ENCODE data around the gene PLXDC2. TPM values are rescaled to one million over a fixed set of nuclear protein-coding genes. Genes with fewer than 3 reads are reported as not detected.

The PLXDC2 gene
- total RNA-seq (2021; ENCODE audit: unreplicated experiment) (0.20 TPM), Bru-seq, nascent RNA (percentile 2 among the genes with signal in this experiment), BruChase-seq, experiment 1, labeled RNA remaining after a 6-hour chase (percentile 0 among the genes with signal in this experiment), BruChase-seq, experiment 2, labeled RNA remaining after a 2-hour chase (percentile 0 among the genes with signal in this experiment)
- not detected in 2 replicates for polyA plus RNA-seq (2012)
- long read RNA-seq = 0 reads

DNA sequence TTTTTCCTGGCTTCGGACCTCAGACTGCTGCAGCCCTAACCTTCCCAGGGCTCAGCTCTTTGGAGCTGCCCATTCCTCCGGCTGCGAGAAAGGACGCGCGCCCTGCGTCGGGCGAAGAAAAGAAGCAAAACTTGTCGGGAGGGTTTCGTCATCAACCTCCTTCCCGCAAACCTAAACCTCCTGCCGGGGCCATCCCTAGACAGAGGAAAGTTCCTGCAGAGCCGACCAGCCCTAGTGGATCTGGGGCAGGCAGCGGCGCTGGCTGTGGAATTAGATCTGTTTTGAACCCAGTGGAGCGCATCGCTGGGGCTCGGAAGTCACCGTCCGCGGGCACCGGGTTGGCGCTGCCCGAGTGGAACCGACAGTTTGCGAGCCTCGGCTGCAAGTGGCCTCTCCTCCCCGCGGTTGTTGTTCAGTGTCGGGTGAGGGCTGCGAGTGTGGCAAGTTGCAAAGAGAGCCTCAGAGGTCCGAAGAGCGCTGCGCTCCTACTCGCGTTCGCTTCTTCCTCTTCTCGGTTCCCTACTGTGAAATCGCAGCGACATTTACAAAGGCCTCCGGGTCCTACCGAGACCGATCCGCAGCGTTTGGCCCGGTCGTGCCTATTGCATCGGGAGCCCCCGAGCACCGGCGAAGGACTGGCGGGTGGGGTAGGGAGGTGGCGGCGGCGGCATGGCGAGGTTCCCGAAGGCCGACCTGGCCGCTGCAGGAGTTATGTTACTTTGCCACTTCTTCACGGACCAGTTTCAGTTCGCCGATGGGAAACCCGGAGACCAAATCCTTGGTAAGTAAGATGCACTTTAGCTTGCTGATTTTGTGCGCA, at the start of gene PLXDC2:
PLXDC2 (plus strand) TSS at position 22 of the 820 bp plus-strand sequence.
- Histone ChIP-seq H4K20me1 (ENCODE audit: insufficient read depth) (no peaks in the 10 kb centered on the region), H3K27ac (ENCODE audit: low read depth, low read length) (no peak within 1 kb of the TSS), H3K4me3 (replicated peaks in 1 of 2; ENCODE audit: low read depth in 1 of 2, low read length in 2 of 2) (no peak within 1 kb of the TSS), H3K27me3 (ENCODE audit: insufficient read depth, low read length) (no peaks in the 10 kb centered on the region), H3K9ac (ENCODE audit: low read length) (no peak within 1 kb of the TSS), H3K4me2 (ENCODE audit: low read length) (no peak within 1 kb of the TSS), H2AFZ (ENCODE audit: low read depth, low read length, poor library complexity, severe bottlenecking) (no peak within 1 kb of the TSS), H3K36me3 (ENCODE audit: control insufficient read depth in 1 of 2, insufficient read depth in 2 of 2, low read length in 2 of 2) (no peaks in the 10 kb centered on the region), H3K79me2 (ENCODE audit: insufficient read depth, low read length) (no peaks in the 10 kb centered on the region), H3K9me2 (ENCODE audit: insufficient read depth) (no peaks in the 10 kb centered on the region), H3K4me1 (ENCODE audit: control insufficient read depth in 1 of 2, insufficient read depth in 2 of 2, low read length in 2 of 2) (no peaks in the 10 kb centered on the region), H3K9me3 (ENCODE audit: control insufficient read depth in 1 of 2, insufficient read depth in 1 of 2, low read depth in 1 of 2, low read length in 2 of 2) (no peaks in the 10 kb centered on the region; a peak in 1 of 4 replicates)
- ChIA-PET CTCF (no interaction called here), POLR2A (no interaction called here), RAD21 (ENCODE audit: low non-redundant PET in 1 of 2, low total read pairs in 2 of 2, uncharacterized antibody in 2 of 2, unreplicated experiment in 2 of 2) (no interaction called here)
- DNase-seq (ENCODE audit: low read depth, low spot score) (no peak), ATAC-seq (no peak)
- TF ChIP-seq SP1 (IDR thresholded peaks at IDR 0.05; ENCODE audit: low read depth) = no peak
- TF ChIP-seq EZH2phosphoT487 (IDR thresholded peaks at IDR 0.05; ENCODE audit: borderline replicate concordance) = no peak
- no peak for TF ChIP-seq ZFX (IDR thresholded peaks at IDR 0.05)
- no peak for TF ChIP-seq FOSL1 (IDR thresholded peaks at IDR 0.05; ENCODE audit: low read depth)
- TF ChIP-seq, protein P1, sequence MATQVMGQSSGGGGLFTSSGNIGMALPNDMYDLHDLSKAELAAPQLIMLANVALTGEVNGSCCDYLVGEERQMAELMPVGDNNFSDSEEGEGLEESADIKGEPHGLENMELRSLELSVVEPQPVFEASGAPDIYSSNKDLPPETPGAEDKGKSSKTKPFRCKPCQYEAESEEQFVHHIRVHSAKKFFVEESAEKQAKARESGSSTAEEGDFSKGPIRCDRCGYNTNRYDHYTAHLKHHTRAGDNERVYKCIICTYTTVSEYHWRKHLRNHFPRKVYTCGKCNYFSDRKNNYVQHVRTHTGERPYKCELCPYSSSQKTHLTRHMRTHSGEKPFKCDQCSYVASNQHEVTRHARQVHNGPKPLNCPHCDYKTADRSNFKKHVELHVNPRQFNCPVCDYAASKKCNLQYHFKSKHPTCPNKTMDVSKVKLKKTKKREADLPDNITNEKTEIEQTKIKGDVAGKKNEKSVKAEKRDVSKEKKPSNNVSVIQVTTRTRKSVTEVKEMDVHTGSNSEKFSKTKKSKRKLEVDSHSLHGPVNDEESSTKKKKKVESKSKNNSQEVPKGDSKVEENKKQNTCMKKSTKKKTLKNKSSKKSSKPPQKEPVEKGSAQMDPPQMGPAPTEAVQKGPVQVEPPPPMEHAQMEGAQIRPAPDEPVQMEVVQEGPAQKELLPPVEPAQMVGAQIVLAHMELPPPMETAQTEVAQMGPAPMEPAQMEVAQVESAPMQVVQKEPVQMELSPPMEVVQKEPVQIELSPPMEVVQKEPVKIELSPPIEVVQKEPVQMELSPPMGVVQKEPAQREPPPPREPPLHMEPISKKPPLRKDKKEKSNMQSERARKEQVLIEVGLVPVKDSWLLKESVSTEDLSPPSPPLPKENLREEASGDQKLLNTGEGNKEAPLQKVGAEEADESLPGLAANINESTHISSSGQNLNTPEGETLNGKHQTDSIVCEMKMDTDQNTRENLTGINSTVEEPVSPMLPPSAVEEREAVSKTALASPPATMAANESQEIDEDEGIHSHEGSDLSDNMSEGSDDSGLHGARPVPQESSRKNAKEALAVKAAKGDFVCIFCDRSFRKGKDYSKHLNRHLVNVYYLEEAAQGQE (IDR thresholded peaks at IDR 0.05; ENCODE audit: low read depth) = no peak
- TF ChIP-seq JUND (IDR thresholded peaks at IDR 0.05) = no peak
- TF ChIP-seq TCF7L2 (IDR thresholded peaks at IDR 0.05; ENCODE audit: borderline replicate concordance, extremely low read depth, insufficient read depth, insufficient read length) = no peak
- TF ChIP-seq RAD21 (IDR thresholded peaks at IDR 0.05; ENCODE audit: low read depth) = no peak
- no peak for TF ChIP-seq ELF1 (IDR thresholded peaks at IDR 0.05; ENCODE audit: borderline replicate concordance, low read depth)
- no peak for TF ChIP-seq CEBPB (IDR thresholded peaks at IDR 0.05; ENCODE audit: low read depth)
- no peak for TF ChIP-seq EZH2 (IDR thresholded peaks at IDR 0.05)
- TF ChIP-seq YY1 (IDR thresholded peaks at IDR 0.05; ENCODE audit: extremely low read depth, insufficient replicate concordance, low read depth, low read length) = no peak
- TF ChIP-seq SRF (IDR thresholded peaks at IDR 0.05; ENCODE audit: low read depth) = no peak
- TF ChIP-seq EGR1 (IDR thresholded peaks at IDR 0.05; ENCODE audit: low read depth) = no peak
- TF ChIP-seq, protein P2, sequence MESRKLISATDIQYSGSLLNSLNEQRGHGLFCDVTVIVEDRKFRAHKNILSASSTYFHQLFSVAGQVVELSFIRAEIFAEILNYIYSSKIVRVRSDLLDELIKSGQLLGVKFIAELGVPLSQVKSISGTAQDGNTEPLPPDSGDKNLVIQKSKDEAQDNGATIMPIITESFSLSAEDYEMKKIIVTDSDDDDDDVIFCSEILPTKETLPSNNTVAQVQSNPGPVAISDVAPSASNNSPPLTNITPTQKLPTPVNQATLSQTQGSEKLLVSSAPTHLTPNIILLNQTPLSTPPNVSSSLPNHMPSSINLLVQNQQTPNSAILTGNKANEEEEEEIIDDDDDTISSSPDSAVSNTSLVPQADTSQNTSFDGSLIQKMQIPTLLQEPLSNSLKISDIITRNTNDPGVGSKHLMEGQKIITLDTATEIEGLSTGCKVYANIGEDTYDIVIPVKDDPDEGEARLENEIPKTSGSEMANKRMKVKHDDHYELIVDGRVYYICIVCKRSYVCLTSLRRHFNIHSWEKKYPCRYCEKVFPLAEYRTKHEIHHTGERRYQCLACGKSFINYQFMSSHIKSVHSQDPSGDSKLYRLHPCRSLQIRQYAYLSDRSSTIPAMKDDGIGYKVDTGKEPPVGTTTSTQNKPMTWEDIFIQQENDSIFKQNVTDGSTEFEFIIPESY (IDR thresholded peaks at IDR 0.05; ENCODE audit: extremely low read depth, insufficient replicate concordance, low read length) = no peak
- TF ChIP-seq, protein P3, sequence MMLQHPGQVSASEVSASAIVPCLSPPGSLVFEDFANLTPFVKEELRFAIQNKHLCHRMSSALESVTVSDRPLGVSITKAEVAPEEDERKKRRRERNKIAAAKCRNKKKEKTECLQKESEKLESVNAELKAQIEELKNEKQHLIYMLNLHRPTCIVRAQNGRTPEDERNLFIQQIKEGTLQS (IDR thresholded peaks at IDR 0.05) = no peak
- intact Hi-C loops (cut with micrococcal nuclease) = loop anchor here (10.0 kb wide), 1 partner anchor 948 kb away; no protein-coding TSS in a partner anchor
- BruUV-seq (replicated peaks) = no TSS peak

Data from HCT116 (cell line).